SK-N-SH treated with all-trans-retinoic acid at 6 μM for 48 hours (cell line): Measurements from ENCODE around the gene UBXN6.

Experiments
- ATAC-seq: fragments of 200-7000 bp; cut with Tn5 transposase; 3 replicates; pipeline ENCODE4 v1.9.1; 2020; ENCODE audit warnings: mild to moderate bottlenecking, moderate library complexity
- CSRNP3 ChIP-seq: fragments of 250-450 bp; sonication (Bioruptor Pico); IDR thresholded peaks from 2 replicates; pipeline ENCODE4 v1.5.1; 2021; ENCODE audit warnings: mild to moderate bottlenecking, moderate library complexity
- GLIS3 ChIP-seq: fragments of 250-450 bp; sonication (Bioruptor Pico); IDR thresholded peaks from 2 replicates; pipeline ENCODE4 v1.5.0; 2020; ENCODE audit warnings: mild to moderate bottlenecking, moderate library complexity
- ISL1 ChIP-seq: fragments of 250-450 bp; sonication (Bioruptor Pico); IDR thresholded peaks from 2 replicates; pipeline ENCODE4 v2.1.2; 2022; ENCODE audit warnings: mild to moderate bottlenecking, moderate library complexity
- OSR1 ChIP-seq: fragments of 250-450 bp; sonication (Bioruptor Pico); IDR thresholded peaks from 2 replicates; pipeline ENCODE4 v1.8.0; 2022; ENCODE audit warnings: moderate library complexity, mild to moderate bottlenecking, inconsistent platforms
- PPARA ChIP-seq: fragments of 250-450 bp; sonication (Bioruptor Pico); IDR thresholded peaks from 2 replicates; pipeline ENCODE4 v1.5.0; 2020; ENCODE audit warnings: mild to moderate bottlenecking, borderline replicate concordance
- SNAI2 ChIP-seq: fragments of 250-450 bp; sonication (Bioruptor Pico); IDR thresholded peaks from 2 replicates; pipeline ENCODE4 v1.5.0; 2020; ENCODE audit warnings: mild to moderate bottlenecking, moderate library complexity
- TCF4 ChIP-seq: fragments of 250-450 bp; sonication (Bioruptor Pico); IDR thresholded peaks from 2 replicates; pipeline ENCODE4 v1.8.0; 2021; ENCODE audit warnings: mild to moderate bottlenecking, moderate library complexity, borderline replicate concordance
- TOX ChIP-seq: fragments of 250-450 bp; sonication (Bioruptor Pico); IDR thresholded peaks from 2 replicates; pipeline ENCODE4 v1.8.0; 2021; ENCODE audit warnings: mild to moderate bottlenecking, moderate library complexity, borderline replicate concordance
- ZC3H10 ChIP-seq: fragments of 250-450 bp; sonication (Bioruptor Pico); IDR thresholded peaks from 2 replicates; pipeline ENCODE4 v1.5.1; 2021; ENCODE audit warnings: mild to moderate bottlenecking, moderate library complexity
- ZFP3 ChIP-seq: fragments of 250-450 bp; sonication (Bioruptor Pico); IDR thresholded peaks from 2 replicates; pipeline ENCODE4 v1.5.0; 2020; ENCODE audit warnings: mild to moderate bottlenecking, moderate library complexity
- ZNF565 ChIP-seq: fragments of 450-650 bp; formaldehyde crosslinking; conservative IDR thresholded peaks from 2 replicates; pipeline ENCODE4 v1.5.0; 2020; ENCODE audit warnings: low read depth, mild to moderate bottlenecking, moderate library complexity
- ZNF70 ChIP-seq: fragments of 450-650 bp; formaldehyde crosslinking; IDR thresholded peaks from 2 replicates; pipeline ENCODE4 v1.5.0; 2020; ENCODE audit warnings: mild to moderate bottlenecking, moderate library complexity
- TF ChIP-seq, protein P1 (sequence below): fragments of 250-450 bp; sonication (Bioruptor Pico); IDR thresholded peaks from 2 replicates; pipeline ENCODE4 v1.5.0; 2020; ENCODE audit warnings: mild to moderate bottlenecking, moderate library complexity
- TF ChIP-seq, protein P2 (sequence below): fragments of 250-450 bp; sonication (Bioruptor Pico); IDR thresholded peaks from 2 replicates; pipeline ENCODE4 v1.5.1; 2020; ENCODE audit warnings: low read depth, mild to moderate bottlenecking, moderate library complexity

The UBXN6 gene

GRCh38 chr19:4446704-4447200 is 10.8 kb downstream of the UBXN6 start (continued):
- TF ChIP-seq TCF4 (CRISPR knock-in tag): no peak
- no peak for TF ChIP-seq CSRNP3 (CRISPR knock-in tag)
- TF ChIP-seq, all 23 proteins: peak for 0

GRCh38 chr19:4445963-4446703 is 11.5 kb downstream of the UBXN6 start:
- no peak for TF ChIP-seq PPARA (CRISPR knock-in tag)
- TF ChIP-seq OSR1 (CRISPR knock-in tag): no peak
- no peak for TF ChIP-seq ZNF70 (CRISPR knock-in tag)
- no peak for TF ChIP-seq CSRNP3 (CRISPR knock-in tag)
- TF ChIP-seq TOX: no peak
- TF ChIP-seq TCF4 (CRISPR knock-in tag): no peak
- no peak for TF ChIP-seq ZNF565 (CRISPR knock-in tag)
- no peak for TF ChIP-seq ISL1 (CRISPR knock-in tag)
- no peak for TF ChIP-seq ZFP3 (CRISPR knock-in tag)
- TF ChIP-seq SNAI2: no peak
- no peak for TF ChIP-seq ZC3H10
- no peak for TF ChIP-seq GLIS3 (CRISPR knock-in tag)
- TF ChIP-seq, protein P1, sequence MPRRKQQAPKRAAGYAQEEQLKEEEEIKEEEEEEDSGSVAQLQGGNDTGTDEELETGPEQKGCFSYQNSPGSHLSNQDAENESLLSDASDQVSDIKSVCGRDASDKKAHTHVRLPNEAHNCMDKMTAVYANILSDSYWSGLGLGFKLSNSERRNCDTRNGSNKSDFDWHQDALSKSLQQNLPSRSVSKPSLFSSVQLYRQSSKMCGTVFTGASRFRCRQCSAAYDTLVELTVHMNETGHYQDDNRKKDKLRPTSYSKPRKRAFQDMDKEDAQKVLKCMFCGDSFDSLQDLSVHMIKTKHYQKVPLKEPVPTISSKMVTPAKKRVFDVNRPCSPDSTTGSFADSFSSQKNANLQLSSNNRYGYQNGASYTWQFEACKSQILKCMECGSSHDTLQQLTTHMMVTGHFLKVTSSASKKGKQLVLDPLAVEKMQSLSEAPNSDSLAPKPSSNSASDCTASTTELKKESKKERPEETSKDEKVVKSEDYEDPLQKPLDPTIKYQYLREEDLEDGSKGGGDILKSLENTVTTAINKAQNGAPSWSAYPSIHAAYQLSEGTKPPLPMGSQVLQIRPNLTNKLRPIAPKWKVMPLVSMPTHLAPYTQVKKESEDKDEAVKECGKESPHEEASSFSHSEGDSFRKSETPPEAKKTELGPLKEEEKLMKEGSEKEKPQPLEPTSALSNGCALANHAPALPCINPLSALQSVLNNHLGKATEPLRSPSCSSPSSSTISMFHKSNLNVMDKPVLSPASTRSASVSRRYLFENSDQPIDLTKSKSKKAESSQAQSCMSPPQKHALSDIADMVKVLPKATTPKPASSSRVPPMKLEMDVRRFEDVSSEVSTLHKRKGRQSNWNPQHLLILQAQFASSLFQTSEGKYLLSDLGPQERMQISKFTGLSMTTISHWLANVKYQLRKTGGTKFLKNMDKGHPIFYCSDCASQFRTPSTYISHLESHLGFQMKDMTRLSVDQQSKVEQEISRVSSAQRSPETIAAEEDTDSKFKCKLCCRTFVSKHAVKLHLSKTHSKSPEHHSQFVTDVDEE (CRISPR knock-in tag): no peak
- TF ChIP-seq, all 23 proteins: peak for 0
- no peak for ATAC-seq

- TF ChIP-seq, protein P2, sequence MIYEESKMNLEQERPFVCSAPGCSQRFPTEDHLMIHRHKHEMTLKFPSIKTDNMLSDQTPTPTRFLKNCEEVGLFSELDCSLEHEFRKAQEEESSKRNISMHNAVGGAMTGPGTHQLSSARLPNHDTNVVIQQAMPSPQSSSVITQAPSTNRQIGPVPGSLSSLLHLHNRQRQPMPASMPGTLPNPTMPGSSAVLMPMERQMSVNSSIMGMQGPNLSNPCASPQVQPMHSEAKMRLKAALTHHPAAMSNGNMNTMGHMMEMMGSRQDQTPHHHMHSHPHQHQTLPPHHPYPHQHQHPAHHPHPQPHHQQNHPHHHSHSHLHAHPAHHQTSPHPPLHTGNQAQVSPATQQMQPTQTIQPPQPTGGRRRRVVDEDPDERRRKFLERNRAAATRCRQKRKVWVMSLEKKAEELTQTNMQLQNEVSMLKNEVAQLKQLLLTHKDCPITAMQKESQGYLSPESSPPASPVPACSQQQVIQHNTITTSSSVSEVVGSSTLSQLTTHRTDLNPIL (CRISPR knock-in tag): no peak
- TF ChIP-seq TCF4 (CRISPR knock-in tag): no peak
- TF ChIP-seq OSR1 (CRISPR knock-in tag): no peak
- TF ChIP-seq, protein P1 (CRISPR knock-in tag): no peak
- ATAC-seq: no peak; the same call in 2 of the 3 replicates
Measured at GRCh38 chr19:4444765-4445741, 12.5 kb downstream of the UBXN6 start.
